K562 (cell line): ENCODE data around the gene SOX18. TPM values are rescaled to one million over a fixed set of nuclear protein-coding genes. Genes with fewer than 3 reads are reported as not detected.

Experiments used
- ARID1B ChIP-seq: fragments of 450-650 bp; IDR thresholded peaks from 2 replicates; pipeline ENCODE4 v1.6.1; 2016; ENCODE audit warnings: antibody characterized with exemption, mild to moderate bottlenecking, inconsistent platforms
- ATF1 ChIP-seq, 2 experiments: fragments of 450-650 bp in 1 of 2; IDR thresholded peaks; 2 replicates each; pipeline ENCODE4 v1.6.1; 2016; ENCODE audit warnings: missing compliant biosample characterization in 1 of 2, missing genetic modification characterization in 1 of 2
- BCOR ChIP-seq: fragments of 450-650 bp; IDR thresholded peaks from 2 replicates; pipeline ENCODE4 v1.6.1; 2016
- DACH1 ChIP-seq: fragments of 450-650 bp; IDR thresholded peaks from 2 replicates; pipeline ENCODE4 v1.6.1; 2018; ENCODE audit not compliant: partially characterized antibody
- ELF1 ChIP-seq: fragments of 200-800 bp; sonication (Bioruptor generic); IDR thresholded peaks from 2 replicates; pipeline ENCODE4 v1.6.1; 2016; ENCODE audit warnings: missing genetic modification characterization, missing compliant biosample characterization
- FUS ChIP-seq: fragments of 200-400 bp; formaldehyde crosslinking; optimal IDR thresholded peaks from 2 replicates; pipeline ENCODE3; 2017; ENCODE audit warnings: low read depth, low read length
- HDAC1 ChIP-seq, 2 experiments: fragments of 450-650 bp; IDR thresholded peaks; 2 replicates each; pipeline ENCODE4 v1.6.1; 2016 to 2017; ENCODE audit warnings: inconsistent platforms in 1 of 2, mild to moderate bottlenecking in 1 of 2, moderate library complexity in 1 of 2
- HDAC2 ChIP-seq: fragments of 450-650 bp; IDR thresholded peaks from 2 replicates; pipeline ENCODE4 v1.6.1; 2016; ENCODE audit warnings: mild to moderate bottlenecking
- HDAC6 ChIP-seq: IDR thresholded peaks from 2 replicates; pipeline ENCODE4 v1.6.1; 2012; ENCODE audit warnings: low read depth, mild to moderate bottlenecking, control low read depth, inconsistent platforms, low read length, moderate library complexity
- HLTF ChIP-seq: fragments of 450-650 bp; IDR thresholded peaks from 2 replicates; pipeline ENCODE4 v1.6.1; 2016
- KDM5B ChIP-seq: fragments of 200-600 bp; sonication (generic); IDR thresholded peaks from 2 replicates; pipeline ENCODE4 v1.6.1; 2012; ENCODE audit warnings: low read depth, mild to moderate bottlenecking, moderate library complexity, low read length, control low read depth, inconsistent platforms; ENCODE audit not compliant: insufficient replicate concordance
- KLF10 ChIP-seq: fragments of 250-450 bp; sonication (Bioruptor Pico); IDR thresholded peaks from 2 replicates; pipeline ENCODE4 v1.6.1; 2021; ENCODE audit warnings: matching md5 sums
- MCM2 ChIP-seq: fragments of 450-650 bp; IDR thresholded peaks from 2 replicates; pipeline ENCODE4 v1.6.1; 2017; ENCODE audit warnings: low read depth, mild to moderate bottlenecking
- MITF ChIP-seq: IDR thresholded peaks from 2 replicates; pipeline ENCODE4 v1.6.1; 2014; ENCODE audit warnings: antibody characterized with exemption
- NRF1 ChIP-seq, 2 experiments: fragments of 450-650 bp; IDR thresholded peaks in 1 of 2; conservative IDR thresholded peaks in 1 of 2; 2 replicates each; pipeline ENCODE4 v1.6.1; 2014; ENCODE audit warnings: mild to moderate bottlenecking in 2 of 2
- POLR2G ChIP-seq: fragments of 200-400 bp; formaldehyde crosslinking; IDR thresholded peaks from 2 replicates; pipeline ENCODE4 v1.6.1; 2017; ENCODE audit warnings: low read depth, mild to moderate bottlenecking, antibody characterized with exemption, low read length, moderate library complexity
- SETDB1 ChIP-seq: IDR thresholded peaks from one replicate; pipeline ENCODE4 v1.6.1; 2012; ENCODE audit warnings: low read length, control low read depth, inconsistent platforms
- SMARCE1 ChIP-seq: fragments of 450-650 bp; IDR thresholded peaks from 2 replicates; pipeline ENCODE4 v1.7.1; 2016; ENCODE audit warnings: mild to moderate bottlenecking
- TAF15 ChIP-seq: fragments of 200-400 bp; formaldehyde crosslinking; IDR thresholded peaks from 2 replicates; pipeline ENCODE4 v1.6.1; 2017; ENCODE audit warnings: mild to moderate bottlenecking, low read depth, low read length, moderate library complexity
- THAP12 ChIP-seq: fragments of 250-450 bp; sonication (Bioruptor Pico); IDR thresholded peaks from 2 replicates; pipeline ENCODE4 v1.9.0; 2021; ENCODE audit warnings: mild to moderate bottlenecking, inconsistent platforms
- THRAP3 ChIP-seq: fragments of 450-650 bp; IDR thresholded peaks from 2 replicates; pipeline ENCODE4 v1.6.1; 2016; ENCODE audit warnings: mild to moderate bottlenecking, inconsistent platforms, borderline replicate concordance
- TRIM24 ChIP-seq, 2 experiments: fragments of 450-650 bp; IDR thresholded peaks; 2 replicates each; pipeline ENCODE4 v1.6.1; 2016
- ZNF12 ChIP-seq: sonication (generic); formaldehyde crosslinking; IDR thresholded peaks from 2 replicates; pipeline ENCODE4 v1.4.0; 2020; ENCODE audit warnings: mild to moderate bottlenecking, missing genetic modification reagents
- ZNF778 ChIP-seq: fragments of 450-650 bp; formaldehyde crosslinking; IDR thresholded peaks from 2 replicates; pipeline ENCODE4 v1.4.0; 2020; ENCODE audit warnings: mild to moderate bottlenecking, moderate library complexity
- polyA plus RNA-seq, 8 experiments: library from polyadenylated mRNA; depleted of rRNA in 4 of 8; stranded (reverse) in 5 of 8; unstranded in 3 of 8; fragments of >200 nt; fragmentation: Nextera tagmentation in 2 of 8; fragmentation: Illumina TruSeq in 1 of 8; extraction: Ambion mirVana in 2 of 8; extraction: Trizol in 1 of 8; gene quantifications; 2 replicates each; pipeline versions ENCODE4 v1.2.1 to v1.2.3, GENCODE V29; 2011 to 2014; ENCODE audit warnings: inconsistent platforms in 1 of 8, missing spikeins in 1 of 8
- total RNA-seq, 7 experiments: library from RNA; depleted of rRNA in 6 of 7; stranded (reverse); fragments of >200 nt in 6 of 7; fragmentation: Illumina TruSeq in 2 of 7; extraction: Trizol in 2 of 7; gene quantifications; 2 replicates each; pipeline versions ENCODE4 v1.2.1 to v1.2.3, GENCODE V29; 2011 to 2021; ENCODE audit warnings: low replicate concordance in 1 of 7
- TF ChIP-seq, protein P1 (sequence below): fragments of 450-650 bp; IDR thresholded peaks from one replicate; pipeline ENCODE4 v1.6.1; 2018; ENCODE audit warnings: mild to moderate bottlenecking, moderate library complexity; ENCODE audit not compliant: partially characterized antibody

SOX18 gene
- total and polyA plus RNA-seq, 9 of the 15 experiments (the other 6 are each of a cell fraction or from before 2014, with no cell fraction given), result 0.15 to 19.8 (median 0.33) TPM

DNA sequence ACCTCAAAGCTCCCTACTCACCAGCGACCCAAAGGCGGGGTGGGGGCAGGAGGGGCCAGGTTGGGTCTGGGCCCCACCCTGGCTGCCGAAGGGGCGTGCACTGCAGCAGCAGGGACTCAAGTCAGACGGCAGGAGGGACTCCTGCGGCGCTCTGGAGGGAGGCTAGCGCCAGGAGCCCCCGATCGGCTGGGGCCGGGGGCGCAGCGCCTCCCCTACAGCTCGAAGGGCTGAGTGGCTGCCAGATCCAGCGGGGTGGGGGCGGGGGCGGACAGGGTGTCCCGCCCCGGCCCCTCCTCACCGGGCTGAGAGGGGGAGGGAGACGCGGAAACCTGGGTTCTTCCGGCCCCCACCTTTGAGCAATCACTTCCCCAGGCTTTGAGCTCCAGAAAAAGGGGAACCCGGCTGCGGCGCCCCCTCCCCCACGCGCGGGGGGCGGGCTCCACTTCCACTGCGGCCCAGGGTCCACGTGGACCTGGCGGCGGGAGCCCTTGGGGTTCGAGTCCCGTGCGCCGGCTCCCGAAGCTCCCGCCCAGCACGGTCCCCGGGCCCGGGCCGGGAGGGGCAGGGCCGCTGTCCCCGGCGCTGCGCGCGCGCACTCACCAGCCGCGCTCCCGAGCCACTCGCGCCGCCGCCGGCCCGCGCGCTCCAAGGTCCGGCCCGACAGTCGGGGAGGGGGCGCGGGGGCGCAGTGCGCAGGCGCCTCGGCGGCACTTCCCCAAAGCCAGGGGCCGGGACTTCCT, 30.0 kb upstream of the SOX18 start, which contains the start of gene RGS19 (continued):
- TF ChIP-seq MITF (no peak), POLR2G (peak; percentile 79), THRAP3 (no peak), TAF15 (no peak), TRIM24 (IDR thresholded peaks at IDR 0.05) (0 out of 4 replicates have a peak, but pooled peaks of 1 of the 2 experiments have one; percentile 22), HDAC6 (no peak), BCOR (peak; percentile 96), HDAC2 (peak; percentile 79), THAP12 (CRISPR knock-in tag) (no peak), HLTF (no peak), FUS (no peak), HDAC1 (IDR thresholded peaks at IDR 0.05) (peak in 1 of 2 experiments; percentile 66; a peak in 2 of 4 replicates), KLF10 (CRISPR knock-in tag) (no peak), ZNF778 (CRISPR knock-in tag) (no peak), ELF1 (tag) (peak; percentile 86), SETDB1 (no peak), MCM2 (no peak), ARID1B (peak; percentile 32; the same call in 1 of the 2 replicates), NRF1 (conservative IDR thresholded peaks at IDR 0.05 in 1 of 2, IDR thresholded peaks at IDR 0.05 in 1 of 2) (peak; percentile 76 to 87; a peak in 3 of 4 replicates), ZNF12 (CRISPR knock-in tag) (peak; percentile 48; the same call in 1 of the 2 replicates), SMARCE1 (0 out of 2 replicates have a peak, but pooled peaks have one; percentile 15), KDM5B (peak; percentile 50), ATF1 (CRISPR knock-in tag; IDR thresholded peaks at IDR 0.05) (no peak), ATF1 (tag; IDR thresholded peaks at IDR 0.05) (0 out of 2 replicates have a peak, but pooled peaks have one; percentile 12), DACH1 (no peak)
- TF ChIP-seq, protein P1, sequence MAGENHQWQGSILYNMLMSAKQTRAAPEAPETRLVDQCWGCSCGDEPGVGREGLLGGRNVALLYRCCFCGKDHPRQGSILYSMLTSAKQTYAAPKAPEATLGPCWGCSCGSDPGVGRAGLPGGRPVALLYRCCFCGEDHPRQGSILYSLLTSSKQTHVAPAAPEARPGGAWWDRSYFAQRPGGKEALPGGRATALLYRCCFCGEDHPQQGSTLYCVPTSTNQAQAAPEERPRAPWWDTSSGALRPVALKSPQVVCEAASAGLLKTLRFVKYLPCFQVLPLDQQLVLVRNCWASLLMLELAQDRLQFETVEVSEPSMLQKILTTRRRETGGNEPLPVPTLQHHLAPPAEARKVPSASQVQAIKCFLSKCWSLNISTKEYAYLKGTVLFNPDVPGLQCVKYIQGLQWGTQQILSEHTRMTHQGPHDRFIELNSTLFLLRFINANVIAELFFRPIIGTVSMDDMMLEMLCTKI, result no peak
